ENCODE measurements around the gene MTUS2.

DNA sequence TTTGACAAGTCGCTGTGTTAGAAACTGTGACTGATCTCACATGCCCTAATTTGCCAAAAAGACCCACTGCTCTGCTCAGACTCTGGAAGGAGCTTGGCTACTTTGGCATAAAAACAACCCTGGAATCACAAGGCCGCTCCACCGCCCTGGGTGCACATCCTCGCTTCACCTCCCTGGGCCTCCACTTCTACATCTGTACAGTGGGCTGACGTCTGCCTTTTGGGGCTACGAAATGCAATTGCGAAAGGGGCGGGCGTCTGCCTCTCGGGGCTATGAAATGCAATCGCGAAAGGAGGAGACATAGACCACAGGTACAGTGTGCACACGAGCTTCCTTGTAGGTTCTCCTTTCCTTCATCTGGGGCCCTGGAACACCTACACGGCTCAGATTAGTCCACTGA lies 701.2 kb downstream of the MTUS2 start:
- no peak for TF ChIP-seq CTCF (IDR thresholded peaks at IDR 0.05)
- TF ChIP-seq POLR2AphosphoS5 (IDR thresholded peaks at IDR 0.05) = no peak
- no peak for TF ChIP-seq POLR2A (IDR thresholded peaks at IDR 0.05)
